Measurements from ENCODE around the gene ITGA4. TPM values are rescaled to one million over a fixed set of nuclear protein-coding genes. Genes with fewer than 3 reads are reported as not detected.

The ITGA4 gene
- total RNA-seq, 2 experiments from 2014 or later, result 27.7 to 33.6 TPM

- ChIA-PET CTCF (interaction anchor here (0.9 to 2.4 kb wide), 3 partner anchors 16 to 366 kb away, joined by 3 to 6 read pairs (median 6); no protein-coding TSS in a partner anchor), POLR2A (no interaction called here)
- Mint-ChIP-seq H3K4me1 (peaks cover 65% of the 10 kb centered on the region), H3K27ac (peak overlapping the region; percentile 76), H3K4me3 (no peak overlapping the region), H3K27me3 (no peaks in the 10 kb centered on the region), H3K36me3 (ENCODE audit: low read depth) (peaks cover 43% of the 10 kb centered on the region), H3K9me3 (ENCODE audit: low read depth) (peaks cover 2% of the 10 kb centered on the region)
- ATAC-seq (no peak), DNase-seq (no peak)
- intact Hi-C loops (cut with DNase I, micrococcal nuclease), result no loop called here
These were observed 14.0 kb downstream of the ITGA4 start for GRCh38 chr2:181471226-181471625.

GRCh38 chr2:181471783-181472182, 14.6 kb downstream of the ITGA4 start:
- H3K27ac Mint-ChIP-seq, result peak overlapping the region; percentile 70
- peaks cover 2% of the 10 kb centered on the region for H3K9me3 Mint-ChIP-seq (ENCODE audit: low read depth)
- ATAC-seq, result peak; percentile 62
- no peak overlapping the region for H3K4me3 Mint-ChIP-seq
- ChIA-PET POLR2A (no interaction called here), CTCF (interaction anchor here (0.7 to 2.4 kb wide), 3 partner anchors 17 to 367 kb away, joined by 3 to 6 read pairs (median 6); no protein-coding TSS in a partner anchor)
- no peaks in the 10 kb centered on the region for H3K27me3 Mint-ChIP-seq
- peak; percentile 22 for DNase-seq
- peaks cover 49% of the 10 kb centered on the region for H3K36me3 Mint-ChIP-seq (ENCODE audit: low read depth)
- intact Hi-C loops (cut with DNase I, micrococcal nuclease), result loop anchor here in 1 of 2 experiments (2.0 kb wide), 1 partner anchor 243 kb away; no protein-coding TSS in a partner anchor
- H3K4me1 Mint-ChIP-seq, result peaks cover 63% of the 10 kb centered on the region

GRCh38 chr2:181472990-181473389, 15.8 kb downstream of the ITGA4 start:
- Mint-ChIP-seq H3K36me3 (ENCODE audit: low read depth) (peaks cover 55% of the 10 kb centered on the region), H3K27ac (peak overlapping the region; percentile 44), H3K27me3 (no peaks in the 10 kb centered on the region), H3K4me1 (peaks cover 53% of the 10 kb centered on the region), H3K9me3 (ENCODE audit: low read depth) (peaks cover 2% of the 10 kb centered on the region), H3K4me3 (no peak overlapping the region)
- POLR2A ChIA-PET, result no interaction called here
- ATAC-seq (no peak), DNase-seq (no peak)
- CTCF ChIA-PET, result no interaction called here
- intact Hi-C loops (cut with DNase I, micrococcal nuclease), result loop anchor here in 1 of 2 experiments (2.0 kb wide), 1 partner anchor 242 kb away; no protein-coding TSS in a partner anchor

DNA sequence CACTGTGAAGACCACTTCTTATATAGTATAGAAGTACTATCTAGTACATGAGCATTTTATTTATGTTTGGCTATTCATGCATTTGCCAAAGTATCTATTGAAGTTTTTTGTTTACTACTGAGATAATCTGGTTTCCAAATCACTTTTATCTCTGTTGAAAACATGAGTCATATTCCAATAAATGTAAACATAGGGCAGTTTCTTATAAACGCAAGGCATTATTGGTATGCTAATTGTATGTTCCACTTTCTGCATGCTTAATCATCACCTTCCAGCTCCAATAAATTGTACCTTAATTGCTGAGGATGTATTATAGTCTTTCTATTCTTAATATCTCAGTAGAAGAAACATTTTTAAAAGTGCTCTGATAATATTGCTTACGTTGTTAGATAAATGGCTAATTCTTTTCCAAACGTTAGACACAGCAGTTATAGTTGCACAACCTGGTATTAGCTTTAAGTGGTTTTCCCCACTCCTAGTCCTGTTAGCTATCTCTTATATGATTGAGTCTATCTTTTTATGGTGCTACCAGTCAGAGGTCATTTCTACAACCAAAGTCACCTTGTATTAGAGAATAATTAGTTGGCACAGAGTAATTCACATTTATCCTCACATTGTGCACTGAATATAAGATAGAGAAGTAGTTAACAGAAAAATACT, 17.2 kb downstream of the ITGA4 start:
- ChIA-PET CTCF (interaction anchor here (1.2 to 2.2 kb wide), 3 partner anchors 8 to 110 kb away, joined by 3 to 15 read pairs (median 4); no protein-coding TSS in a partner anchor), POLR2A (interaction anchor here (0.6 kb wide), 1 partner anchor 240 kb away, joined by 3 read pairs; no protein-coding TSS in a partner anchor)
- H3K4me1 Mint-ChIP-seq, result peaks cover 44% of the 10 kb centered on the region
- H3K36me3 Mint-ChIP-seq (ENCODE audit: low read depth), result peaks cover 50% of the 10 kb centered on the region
- DNase-seq, result no peak
- H3K9me3 Mint-ChIP-seq (ENCODE audit: low read depth), result no peaks in the 10 kb centered on the region
- no peak for ATAC-seq
- no peak overlapping the region for H3K27ac Mint-ChIP-seq
- H3K4me3 Mint-ChIP-seq, result no peak overlapping the region
- no peaks in the 10 kb centered on the region for H3K27me3 Mint-ChIP-seq
- intact Hi-C loops (cut with DNase I, micrococcal nuclease), result no loop called here

- POLR2A ChIA-PET, result no interaction called here
- intact Hi-C loops (cut with DNase I, micrococcal nuclease), result no loop called here
- peaks cover 42% of the 10 kb centered on the region for H3K36me3 Mint-ChIP-seq (ENCODE audit: low read depth)
These were observed 26.0 kb downstream of the ITGA4 start for GRCh38 chr2:181483211-181483610.

GRCh38 chr2:181483876-181484275, 26.7 kb downstream of the ITGA4 start:
- Mint-ChIP-seq H3K9me3 (ENCODE audit: low read depth) (no peaks in the 10 kb centered on the region), H3K36me3 (ENCODE audit: low read depth) (peaks cover 45% of the 10 kb centered on the region), H3K4me3 (no peak overlapping the region), H3K27me3 (no peaks in the 10 kb centered on the region), H3K27ac (no peak overlapping the region), H3K4me1 (no peaks in the 10 kb centered on the region)
- POLR2A ChIA-PET, result no interaction called here
- CTCF ChIA-PET, result interaction anchor here (1.2 kb wide), 1 partner anchor 8 kb away, joined by 3 read pairs; no protein-coding TSS in a partner anchor
- ATAC-seq (no peak), DNase-seq (no peak)
- intact Hi-C loops (cut with DNase I, micrococcal nuclease), result no loop called here

More at GRCh38 chr2:181483211-181483610, 26.0 kb downstream of the ITGA4 start:
- Mint-ChIP-seq H3K4me3 (no peak overlapping the region), H3K9me3 (ENCODE audit: low read depth) (no peaks in the 10 kb centered on the region), H3K4me1 (no peaks in the 10 kb centered on the region), H3K27me3 (no peaks in the 10 kb centered on the region), H3K27ac (no peak overlapping the region)
- CTCF ChIA-PET, result no interaction called here
- DNase-seq (no peak), ATAC-seq (no peak)

- Mint-ChIP-seq H3K27me3 (no peaks in the 10 kb centered on the region), H3K9me3 (ENCODE audit: low read depth) (no peaks in the 10 kb centered on the region), H3K4me1 (no peaks in the 10 kb centered on the region), H3K27ac (no peak overlapping the region), H3K36me3 (ENCODE audit: low read depth) (peaks cover 49% of the 10 kb centered on the region), H3K4me3 (no peak overlapping the region)
- ATAC-seq (no peak), DNase-seq (no peak)
- intact Hi-C loops (cut with DNase I, micrococcal nuclease), result no loop called here
- CTCF ChIA-PET, result interaction anchor here (0.9 to 1.2 kb wide), 2 partner anchors 10 to 187 kb away, joined by 3 read pairs; no protein-coding TSS in a partner anchor
- POLR2A ChIA-PET, result no interaction called here
These were observed 27.9 kb downstream of the ITGA4 start for GRCh38 chr2:181484851-181485637.

- ATAC-seq, result no peak
- ChIA-PET POLR2A (no interaction called here), CTCF (interaction anchor here (0.9 kb wide), 1 partner anchor 188 kb away, joined by 3 read pairs; no protein-coding TSS in a partner anchor)
- no peak for DNase-seq
- intact Hi-C loops (cut with DNase I, micrococcal nuclease), result no loop called here
- no peaks in the 10 kb centered on the region for H3K9me3 Mint-ChIP-seq (ENCODE audit: low read depth)
- no peak overlapping the region for H3K27ac Mint-ChIP-seq
- peaks cover 49% of the 10 kb centered on the region for H3K36me3 Mint-ChIP-seq (ENCODE audit: low read depth)
- H3K4me3 Mint-ChIP-seq, result no peak overlapping the region
- no peaks in the 10 kb centered on the region for H3K4me1 Mint-ChIP-seq
- H3K27me3 Mint-ChIP-seq, result no peaks in the 10 kb centered on the region
These were observed 28.4 kb downstream of the ITGA4 start for GRCh38 chr2:181485638-181485946.

GRCh38 chr2:181499231-181499630, 42.0 kb downstream of the ITGA4 start:
- POLR2A ChIA-PET, result no interaction called here
- intact Hi-C loops (cut with DNase I, micrococcal nuclease), result no loop called here
- Mint-ChIP-seq H3K27me3 (no peaks in the 10 kb centered on the region), H3K4me1 (no peaks in the 10 kb centered on the region), H3K9me3 (ENCODE audit: low read depth) (no peaks in the 10 kb centered on the region), H3K27ac (no peak overlapping the region), H3K36me3 (ENCODE audit: low read depth) (peaks cover 34% of the 10 kb centered on the region), H3K4me3 (no peak overlapping the region)
- DNase-seq, result no peak
- CTCF ChIA-PET, result interaction anchor here (1.2 to 1.7 kb wide), 2 partner anchors 31 to 415 kb away, joined by 3 to 5 read pairs; no protein-coding TSS in a partner anchor
- ATAC-seq, result no peak

GRCh38 chr2:181500201-181500600, 43.0 kb downstream of the ITGA4 start:
- no peak for ATAC-seq
- POLR2A ChIA-PET, result no interaction called here
- intact Hi-C loops (cut with DNase I, micrococcal nuclease), result no loop called here
- Mint-ChIP-seq H3K4me1 (no peaks in the 10 kb centered on the region), H3K9me3 (ENCODE audit: low read depth) (no peaks in the 10 kb centered on the region), H3K4me3 (no peak overlapping the region), H3K27ac (no peak overlapping the region), H3K36me3 (ENCODE audit: low read depth) (peaks cover 31% of the 10 kb centered on the region), H3K27me3 (no peaks in the 10 kb centered on the region)
- no peak for DNase-seq
- CTCF ChIA-PET, result interaction anchor here (1.7 kb wide), 1 partner anchor 32 kb away, joined by 5 read pairs; no protein-coding TSS in a partner anchor

DNA sequence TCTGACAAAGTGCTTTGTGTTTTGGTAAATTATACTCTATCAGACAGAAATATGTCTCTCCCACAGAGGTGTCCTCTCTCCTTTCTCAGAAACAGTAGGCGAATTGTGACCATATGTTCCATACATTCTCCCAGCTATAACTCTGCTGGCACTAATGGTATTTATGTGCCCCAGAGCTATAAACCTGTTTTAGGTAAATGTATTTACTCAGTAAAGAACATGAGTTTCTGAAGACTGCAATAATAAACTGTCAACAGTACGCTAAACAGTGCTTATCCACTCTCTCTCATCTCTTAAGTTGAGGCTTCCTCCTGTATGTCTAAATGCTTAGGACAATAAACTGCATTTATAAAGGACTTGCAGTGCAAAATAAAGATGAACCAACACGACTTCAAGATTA, 58.5 kb downstream of the ITGA4 start:
- peaks cover 34% of the 10 kb centered on the region for H3K36me3 Mint-ChIP-seq (ENCODE audit: low read depth)
- H3K4me3 Mint-ChIP-seq, result no peak overlapping the region
- H3K27ac Mint-ChIP-seq, result no peak overlapping the region

More for the DNA sequence above, 58.5 kb downstream of the ITGA4 start:
- ChIA-PET CTCF (interaction anchor here (1.0 to 2.0 kb wide), 4 partner anchors 10 to 402 kb away, joined by 3 to 5 read pairs (median 4); no protein-coding TSS in a partner anchor), POLR2A (interaction anchor here (0.7 kb wide), 1 partner anchor 61 kb away, joined by 3 read pairs; no protein-coding TSS in a partner anchor)
- Mint-ChIP-seq H3K27me3 (no peaks in the 10 kb centered on the region), H3K9me3 (ENCODE audit: low read depth) (no peaks in the 10 kb centered on the region), H3K4me1 (peaks cover 37% of the 10 kb centered on the region)
- DNase-seq, result no peak
- ATAC-seq, result no peak
- intact Hi-C loops (cut with DNase I, micrococcal nuclease), result no loop called here

All from activated CD4-positive, alpha-beta T cell treated with anti-CD3 and anti-CD28 coated beads for 36 hours (primary cell).